NCI-H524 (cell line): ENCODE data around the gene GIPC1.
"Not testable (repeated sequence)": the region's sequence is repeated elsewhere in the genome, so short reads cannot be mapped to it uniquely, and the experiment has no call there.

Experiments used
- DNase-seq, 2 experiments: peaks; one replicate each; lab custom pipeline; 2025; lab: John Stamatoyannopoulos, UW

GIPC1 gene

DNA sequence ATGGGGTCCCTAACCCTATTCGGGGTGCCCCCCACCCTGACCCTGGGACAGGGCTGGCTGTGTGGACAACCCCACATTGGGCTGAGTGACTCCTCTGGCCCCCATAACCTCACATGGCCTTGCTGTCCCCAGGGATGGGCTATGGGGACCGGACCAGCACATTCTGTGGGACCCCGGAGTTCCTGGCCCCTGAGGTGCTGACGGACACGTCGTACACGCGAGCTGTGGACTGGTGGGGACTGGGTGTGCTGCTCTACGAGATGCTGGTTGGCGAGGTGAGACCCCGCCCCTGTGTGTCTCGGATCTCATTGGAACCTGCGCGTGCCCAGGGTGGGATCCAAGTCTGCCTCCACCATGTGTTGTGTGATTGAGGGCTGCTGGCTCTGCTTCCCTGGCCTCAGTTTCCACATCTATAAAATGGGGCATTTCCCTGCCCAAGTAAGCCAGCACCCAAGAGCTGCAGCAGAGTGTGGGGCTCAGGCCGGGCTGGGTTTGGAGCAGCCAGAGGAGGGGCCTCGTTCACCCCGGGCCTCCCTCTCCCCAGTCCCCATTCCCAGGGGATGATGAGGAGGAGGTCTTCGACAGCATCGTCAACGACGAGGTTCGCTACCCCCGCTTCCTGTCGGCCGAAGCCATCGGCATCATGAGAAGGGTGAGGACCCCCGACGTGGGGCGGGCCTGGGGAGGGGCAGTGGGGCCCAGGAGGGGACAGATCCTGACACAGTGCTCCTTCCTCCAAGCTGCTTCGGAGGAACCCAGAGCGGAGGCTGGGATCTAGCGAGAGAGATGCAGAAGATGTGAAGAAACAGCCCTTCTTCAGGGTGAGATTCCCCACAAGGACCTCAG is 25.7 kb downstream of the GIPC1 start:
- no peak for DNase-seq

DNA sequence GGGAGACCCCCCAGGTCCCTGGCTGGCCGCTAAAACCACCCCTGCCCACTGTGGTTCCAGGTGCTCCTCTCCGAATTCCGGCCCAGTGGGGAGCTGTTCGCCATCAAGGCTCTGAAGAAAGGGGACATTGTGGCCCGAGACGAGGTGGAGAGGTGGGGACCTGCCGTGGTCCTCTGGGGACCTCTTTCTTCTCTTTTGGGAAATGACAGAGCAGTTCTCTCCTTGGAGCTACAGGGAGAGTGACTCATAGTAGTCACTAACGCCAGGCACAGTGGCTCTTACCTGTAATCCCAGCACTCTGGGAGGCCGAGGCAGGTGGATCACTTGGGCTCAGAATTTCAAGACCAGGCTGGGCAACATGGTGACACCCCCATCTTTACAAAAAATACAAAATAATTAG is 28.1 kb downstream of the GIPC1 start:
- DNase-seq, result no peak

DNA sequence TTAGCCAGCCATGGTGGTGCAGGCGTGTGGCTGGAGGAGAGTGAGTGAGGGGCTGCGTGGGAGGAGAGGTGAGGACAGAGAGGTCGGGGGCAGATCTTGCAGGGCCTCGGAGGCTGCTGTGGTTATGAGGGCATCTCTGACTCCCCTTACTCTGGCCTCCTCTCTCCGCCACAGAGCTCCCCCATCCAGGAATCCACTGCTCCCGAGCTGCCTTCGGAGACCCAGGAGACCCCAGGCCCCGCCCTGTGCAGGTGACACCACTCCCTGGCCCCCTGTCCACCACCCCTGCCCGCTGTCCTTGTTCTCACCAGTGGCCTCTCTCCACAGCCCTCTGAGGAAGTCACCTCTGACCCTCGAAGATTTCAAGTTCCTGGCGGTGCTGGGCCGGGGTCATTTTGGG is 28.5 kb downstream of the GIPC1 start:
- no peak for DNase-seq

DNA sequence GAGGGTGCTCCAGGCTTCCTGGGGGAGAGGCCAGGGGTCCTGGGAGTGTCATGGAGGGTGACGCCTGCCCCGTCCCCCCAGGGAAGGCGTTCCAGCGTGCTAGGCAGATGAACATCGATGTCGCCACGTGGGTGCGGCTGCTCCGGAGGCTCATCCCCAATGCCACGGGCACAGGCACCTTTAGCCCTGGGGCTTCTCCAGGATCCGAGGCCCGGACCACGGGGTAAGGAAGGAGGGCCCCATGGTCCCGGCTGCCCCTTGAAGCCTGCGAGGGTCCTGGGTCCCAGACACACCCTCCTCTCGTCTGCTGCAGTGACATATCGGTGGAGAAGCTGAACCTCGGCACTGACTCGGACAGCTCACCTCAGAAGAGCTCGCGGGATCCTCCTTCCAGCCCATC is 32.2 kb downstream of the GIPC1 start:
- no peak for DNase-seq

DNA sequence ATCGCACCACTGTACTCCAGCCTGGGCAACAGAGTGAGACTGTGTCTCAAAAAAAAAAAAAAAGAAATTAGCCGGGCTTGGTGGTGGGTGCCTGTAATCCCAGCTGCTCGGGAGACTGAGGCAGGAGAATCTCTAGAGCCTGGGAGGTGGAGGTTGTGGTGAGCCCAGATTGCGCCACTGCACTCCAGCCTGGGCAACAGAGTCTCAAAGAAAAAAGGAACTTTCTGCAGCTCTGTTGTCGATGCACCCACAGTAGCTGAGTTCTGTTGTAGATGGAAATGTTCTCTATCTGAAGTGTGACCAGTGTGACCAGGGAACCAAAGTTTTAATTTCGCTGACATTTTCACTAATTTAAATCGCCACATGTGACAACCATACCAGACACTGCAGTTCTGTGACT is 33.5 kb downstream of the GIPC1 start:
- DNase-seq, result not testable (repeated sequence)

DNA sequence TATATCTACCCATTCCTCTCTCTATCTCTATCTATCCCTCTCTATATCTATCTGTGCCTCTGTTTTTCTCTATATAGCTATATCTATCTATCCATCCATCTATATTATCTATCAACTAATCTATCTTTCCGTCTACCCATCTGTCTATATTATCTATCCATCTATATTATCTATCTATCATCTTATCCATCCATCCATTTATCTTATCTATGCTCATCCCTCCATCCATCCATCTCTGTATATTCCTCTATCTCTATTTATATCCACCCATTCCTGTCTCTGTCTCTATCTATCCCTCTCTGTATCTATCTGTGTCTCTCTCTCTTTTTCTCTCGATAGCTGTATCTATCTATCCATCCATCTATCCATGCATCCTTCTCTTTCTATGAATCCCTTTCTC is 35.0 kb downstream of the GIPC1 start:
- DNase-seq, result no peak

DNA sequence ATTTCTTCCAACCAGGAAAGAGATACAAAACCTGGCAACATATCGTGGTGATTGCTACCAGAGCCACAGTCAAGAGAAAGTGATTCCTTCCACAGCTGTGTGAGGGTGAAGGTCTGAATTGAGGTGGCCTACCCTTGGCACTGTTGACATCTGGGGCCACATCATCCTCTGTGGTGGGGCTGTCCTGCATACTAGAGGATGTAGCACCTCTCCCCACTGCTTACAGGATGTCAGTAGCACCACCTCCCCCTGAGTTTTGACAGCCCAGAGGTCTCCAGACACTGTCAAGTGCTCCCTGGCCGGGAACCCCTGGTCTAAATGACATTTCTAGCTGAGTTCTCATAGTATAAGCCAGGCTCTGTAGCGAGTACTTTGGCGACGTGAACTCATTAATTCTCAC is 36.2 kb downstream of the GIPC1 start:
- no peak for DNase-seq

DNA sequence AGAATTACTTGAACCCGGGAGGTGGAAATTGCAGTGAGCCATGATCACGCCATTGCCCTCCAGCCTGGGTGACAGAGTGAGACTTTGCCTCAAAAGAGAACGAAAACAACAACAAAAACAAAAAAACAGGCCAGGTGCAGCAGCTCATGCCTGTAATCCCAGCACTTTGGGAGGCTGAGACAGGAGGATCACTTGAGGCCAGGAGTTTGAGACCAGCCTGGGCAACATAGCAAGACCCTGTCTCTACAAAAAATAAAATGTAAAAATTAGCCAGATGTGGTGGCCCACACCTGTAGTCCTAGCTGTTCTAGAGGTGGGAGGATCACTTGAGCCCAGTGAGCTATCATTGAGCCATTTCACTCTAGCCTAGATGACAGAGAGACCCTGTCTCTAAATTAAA is 43.6 kb downstream of the GIPC1 start:
- DNase-seq, result not testable (repeated sequence)

DNA sequence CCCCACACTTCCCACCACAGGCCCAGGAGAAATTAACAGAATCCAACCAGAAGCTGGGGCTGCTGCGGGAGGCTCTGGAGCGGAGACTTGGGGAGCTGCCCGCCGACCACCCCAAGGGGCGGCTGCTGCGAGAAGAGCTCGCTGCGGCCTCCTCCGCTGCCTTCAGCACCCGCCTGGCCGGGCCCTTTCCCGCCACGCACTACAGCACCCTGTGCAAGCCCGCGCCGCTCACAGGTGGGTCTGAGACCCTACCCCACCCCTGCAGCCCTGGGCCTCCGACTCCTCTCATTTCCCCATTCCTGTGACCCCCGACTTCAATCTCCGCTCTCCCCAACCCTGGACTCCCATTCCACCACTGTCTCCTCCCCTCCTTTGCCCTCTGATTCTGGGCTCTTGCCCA is 45.1 kb downstream of the GIPC1 start:
- DNase-seq, result no peak

DNA sequence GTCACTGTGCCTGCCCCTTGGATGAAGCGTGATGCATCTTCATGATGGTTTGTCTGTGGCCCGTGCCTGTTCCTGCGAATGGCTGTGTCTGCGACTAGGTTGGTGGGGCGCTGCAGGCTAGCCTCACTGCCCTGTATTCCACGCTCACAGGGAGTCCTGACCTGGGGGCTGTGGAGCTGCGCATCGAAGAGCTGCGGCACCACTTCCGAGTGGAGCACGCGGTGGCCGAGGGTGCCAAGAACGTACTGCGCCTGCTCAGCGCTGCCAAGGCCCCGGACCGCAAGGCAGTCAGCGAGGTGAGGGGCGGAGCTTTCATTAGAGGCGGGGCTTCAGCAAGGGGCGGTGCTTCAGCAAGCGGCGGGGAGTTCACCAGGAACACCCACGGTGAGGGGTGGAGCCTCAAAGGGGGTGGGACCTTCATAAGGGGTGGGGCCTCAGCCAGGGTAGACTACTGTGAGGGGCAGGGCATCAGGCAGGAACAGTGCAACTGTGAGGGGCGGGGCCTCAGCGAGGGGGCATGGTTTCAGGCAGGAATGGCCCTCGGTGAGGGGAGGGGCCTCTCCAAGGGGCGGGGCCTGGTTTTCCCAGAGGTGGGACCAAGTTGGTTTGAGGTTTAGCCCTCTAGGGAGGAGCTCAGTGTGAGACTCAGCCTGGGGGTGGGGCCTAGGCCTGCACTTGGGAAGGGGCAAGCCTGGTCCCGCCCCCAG is 45.6 kb downstream of the GIPC1 start:
- no peak for DNase-seq

DNA sequence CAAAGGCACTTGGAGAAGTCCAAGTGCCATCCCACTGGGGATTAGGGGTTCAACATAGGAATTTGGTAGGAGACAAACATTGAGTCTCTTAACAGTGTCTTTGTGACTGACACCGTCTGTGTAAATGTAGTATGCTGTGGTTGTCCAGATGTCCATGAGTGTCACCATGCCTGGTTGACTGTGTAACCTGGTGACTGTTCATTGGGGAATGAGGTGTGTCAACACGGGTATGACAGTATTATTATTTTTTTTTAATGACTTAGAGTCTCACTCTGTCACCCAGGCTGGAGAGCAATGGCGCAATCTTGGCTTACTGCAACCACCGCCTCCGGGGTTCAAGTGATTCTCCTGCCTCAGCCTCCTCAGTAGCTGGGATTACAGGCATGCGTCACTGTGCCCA is 46.6 kb downstream of the GIPC1 start:
- DNase-seq, result no peak

DNA sequence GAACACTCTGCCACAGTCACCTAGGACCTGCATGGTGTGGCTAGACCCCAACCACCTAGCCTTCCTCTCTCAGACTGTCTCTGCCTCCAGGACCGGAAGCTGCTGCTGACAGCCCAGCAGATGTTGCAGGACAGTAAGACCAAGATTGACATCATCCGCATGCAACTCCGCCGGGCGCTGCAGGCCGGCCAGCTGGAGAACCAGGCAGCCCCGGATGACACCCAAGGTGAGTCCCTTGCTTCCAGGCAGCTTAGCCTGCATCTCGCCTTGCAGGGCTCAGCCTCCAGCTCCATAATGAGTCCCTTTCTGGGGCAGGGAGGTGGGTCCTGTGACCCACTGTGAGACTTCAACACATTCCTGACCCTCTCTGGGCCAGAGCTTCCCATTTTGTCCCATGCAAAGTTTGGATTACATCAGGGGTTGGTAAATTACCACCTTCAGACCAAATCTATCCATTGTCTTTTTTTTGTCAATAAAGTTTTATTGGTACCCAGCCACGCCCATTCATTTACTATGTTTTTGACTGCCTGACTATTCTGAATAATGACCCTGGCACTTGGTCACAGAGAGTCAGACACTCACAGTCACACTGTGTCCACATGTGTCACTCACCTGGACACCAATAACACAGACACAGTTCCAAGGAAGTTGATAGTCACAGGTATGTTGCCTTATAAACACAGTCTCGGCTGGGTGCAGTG is 49.4 kb downstream of the GIPC1 start:
- no peak for DNase-seq

DNA sequence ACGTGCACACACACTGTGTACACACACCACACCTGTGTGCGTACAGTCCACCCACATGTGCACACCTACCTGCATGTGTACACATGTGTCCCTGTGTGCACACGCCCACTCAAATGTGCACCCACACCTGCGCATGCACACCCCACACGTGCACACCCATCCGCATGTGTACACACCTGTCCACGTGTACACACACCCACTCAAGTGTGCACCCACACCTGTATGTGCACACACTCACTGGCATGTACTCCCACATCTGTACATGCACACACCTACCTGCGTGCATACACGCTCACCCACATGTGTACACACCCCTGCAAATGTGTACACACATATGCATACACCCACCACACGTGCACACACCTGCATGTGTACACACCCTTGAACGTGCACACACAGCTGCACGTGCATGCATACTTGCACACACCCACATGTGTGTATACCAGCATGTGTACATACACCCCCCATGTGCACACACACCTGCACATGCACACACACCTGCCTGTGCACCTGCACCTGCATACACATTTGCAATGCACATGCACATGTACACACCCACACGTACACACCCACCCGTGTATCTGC is 52.2 kb downstream of the GIPC1 start:
- no peak for DNase-seq

DNA sequence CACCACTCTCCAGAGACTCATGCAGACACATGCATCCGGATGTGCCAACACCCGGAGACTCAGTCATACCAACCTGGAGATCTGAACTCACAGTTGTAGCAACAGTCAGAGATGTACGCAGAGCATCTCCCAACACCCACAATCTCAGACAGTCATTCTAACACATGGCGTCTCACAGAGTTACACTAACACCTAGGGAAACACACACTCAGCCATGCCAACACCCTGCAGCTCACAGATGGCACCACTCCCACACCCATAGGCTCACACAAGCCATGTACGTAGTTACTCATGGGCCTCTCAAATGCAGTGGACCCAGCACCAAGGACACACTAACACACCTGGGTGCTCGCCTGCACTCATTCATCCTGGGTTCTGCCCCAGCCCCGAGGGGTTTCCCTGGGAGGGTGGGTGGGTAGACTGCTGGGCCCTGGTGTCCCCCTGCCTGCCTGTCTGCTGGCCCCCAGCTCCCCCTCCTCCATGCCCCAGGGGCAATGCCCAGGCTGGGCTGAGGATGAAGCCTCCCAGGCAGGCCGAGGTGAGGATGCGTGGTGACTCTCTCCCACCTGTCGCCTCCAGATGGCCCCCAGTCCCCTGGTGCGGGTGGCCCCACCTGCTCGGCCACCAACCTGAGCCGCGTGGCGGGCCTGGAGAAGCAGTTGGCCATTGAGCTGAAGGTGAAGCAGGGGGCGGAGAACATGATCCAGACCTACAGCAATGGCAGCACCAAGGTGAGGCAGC is 52.9 kb downstream of the GIPC1 start:
- DNase-seq, result no peak

DNA sequence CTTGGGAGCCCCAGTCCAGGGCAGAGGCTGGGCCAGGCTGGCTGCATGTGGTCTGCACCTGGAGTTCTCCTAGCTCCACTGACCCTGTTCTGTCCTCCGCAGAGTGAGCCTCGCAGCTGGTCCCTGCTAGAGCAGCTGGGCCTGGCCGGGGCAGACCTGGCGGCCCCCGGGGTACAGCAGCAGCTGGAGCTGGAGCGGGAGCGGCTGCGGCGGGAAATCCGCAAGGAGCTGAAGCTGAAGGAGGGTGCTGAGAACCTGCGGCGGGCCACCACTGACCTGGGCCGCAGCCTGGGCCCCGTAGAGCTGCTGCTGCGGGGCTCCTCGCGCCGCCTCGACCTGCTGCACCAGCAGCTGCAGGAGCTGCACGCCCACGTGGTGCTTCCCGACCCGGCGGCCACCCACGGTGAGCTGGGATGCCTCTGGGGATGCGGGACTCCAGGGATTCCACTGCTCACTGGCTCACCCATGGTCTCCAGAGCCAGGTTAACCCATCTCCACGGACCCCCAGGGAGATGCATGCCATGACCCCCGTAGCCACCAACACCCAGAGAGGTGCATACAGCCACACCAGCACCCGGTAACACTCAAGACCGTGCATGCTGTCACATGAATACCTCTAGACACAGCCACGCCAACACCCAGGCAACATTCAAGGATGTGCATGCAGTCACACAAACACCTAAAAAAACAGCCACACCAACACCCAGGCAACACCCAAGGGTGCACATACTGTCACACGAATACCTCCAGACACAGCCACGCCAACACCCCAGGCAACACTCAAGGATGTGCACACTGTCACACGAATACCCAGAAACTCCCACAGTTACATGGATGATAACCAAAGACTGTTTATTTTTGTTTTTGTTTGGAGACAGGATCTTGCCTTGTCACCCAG is 54.6 kb downstream of the GIPC1 start:
- DNase-seq, result no peak

DNA sequence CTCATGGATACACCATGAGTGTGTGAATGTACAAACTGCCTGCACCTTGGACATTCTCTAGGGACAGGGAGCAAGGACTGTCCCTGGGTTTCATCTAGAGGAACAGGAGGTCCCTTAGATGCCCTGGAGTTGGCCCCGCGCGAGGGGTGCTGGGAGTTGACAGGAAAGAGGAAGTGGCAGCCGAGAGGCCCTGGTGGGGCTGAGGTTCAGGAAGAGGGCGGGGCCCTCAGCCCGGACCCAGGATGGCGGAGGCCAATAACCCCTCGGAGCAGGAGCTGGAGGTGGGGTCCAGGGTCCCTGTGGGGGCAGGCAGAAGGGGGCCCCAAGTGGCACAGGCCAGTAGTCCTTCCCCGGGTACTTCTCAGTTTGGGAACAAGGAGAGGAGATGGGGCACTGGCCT is 55.9 kb downstream of the GIPC1 start:
- DNase-seq, result no peak

DNA sequence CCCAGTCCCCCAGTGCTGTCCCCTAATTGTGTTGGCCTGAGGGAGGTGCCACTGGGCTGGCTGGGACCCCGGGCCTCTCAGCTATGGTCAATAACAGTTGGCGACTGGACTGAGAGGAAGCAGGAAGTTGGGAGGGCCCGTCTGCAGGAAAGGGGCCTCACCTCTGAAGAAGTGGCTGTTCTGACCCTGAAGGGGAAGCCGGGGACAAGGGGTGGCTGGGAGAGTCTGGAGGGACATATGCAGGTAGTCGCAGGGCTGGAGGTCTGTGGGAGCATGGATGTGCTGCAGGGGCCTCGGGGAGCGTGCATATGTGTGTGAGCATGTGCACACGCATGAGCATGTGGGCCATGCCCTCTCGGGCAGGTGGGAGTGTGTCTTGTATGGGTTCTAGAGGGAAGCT is 56.9 kb downstream of the GIPC1 start:
- no peak for DNase-seq

DNA sequence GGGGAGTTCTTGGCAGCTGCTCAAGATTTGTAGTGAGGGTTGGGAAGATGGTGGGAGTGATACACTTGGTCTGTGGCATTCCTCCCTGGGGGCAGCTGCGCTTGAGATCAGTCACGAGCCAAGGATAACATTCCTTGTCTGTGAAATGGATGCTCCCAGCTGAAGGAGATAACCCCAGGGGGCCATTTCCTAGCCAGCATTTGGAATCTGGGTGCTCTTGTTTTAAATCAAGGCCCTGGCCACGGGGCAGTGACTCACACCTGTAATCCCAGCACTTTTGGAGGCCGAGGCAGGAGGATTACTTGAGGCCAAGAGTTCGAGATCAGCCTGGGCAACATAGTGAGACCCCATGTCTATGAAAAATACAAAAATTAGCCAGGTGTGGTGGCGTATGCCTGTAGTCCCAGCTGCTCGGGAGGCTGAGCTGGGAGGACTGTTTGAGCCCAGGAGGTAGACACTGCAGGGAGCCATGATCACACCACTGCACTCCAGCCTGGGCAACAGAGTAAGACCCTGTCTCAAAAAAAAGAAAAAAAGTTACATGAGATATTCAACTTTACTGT is 58.3 kb downstream of the GIPC1 start:
- DNase-seq, result no peak

DNA sequence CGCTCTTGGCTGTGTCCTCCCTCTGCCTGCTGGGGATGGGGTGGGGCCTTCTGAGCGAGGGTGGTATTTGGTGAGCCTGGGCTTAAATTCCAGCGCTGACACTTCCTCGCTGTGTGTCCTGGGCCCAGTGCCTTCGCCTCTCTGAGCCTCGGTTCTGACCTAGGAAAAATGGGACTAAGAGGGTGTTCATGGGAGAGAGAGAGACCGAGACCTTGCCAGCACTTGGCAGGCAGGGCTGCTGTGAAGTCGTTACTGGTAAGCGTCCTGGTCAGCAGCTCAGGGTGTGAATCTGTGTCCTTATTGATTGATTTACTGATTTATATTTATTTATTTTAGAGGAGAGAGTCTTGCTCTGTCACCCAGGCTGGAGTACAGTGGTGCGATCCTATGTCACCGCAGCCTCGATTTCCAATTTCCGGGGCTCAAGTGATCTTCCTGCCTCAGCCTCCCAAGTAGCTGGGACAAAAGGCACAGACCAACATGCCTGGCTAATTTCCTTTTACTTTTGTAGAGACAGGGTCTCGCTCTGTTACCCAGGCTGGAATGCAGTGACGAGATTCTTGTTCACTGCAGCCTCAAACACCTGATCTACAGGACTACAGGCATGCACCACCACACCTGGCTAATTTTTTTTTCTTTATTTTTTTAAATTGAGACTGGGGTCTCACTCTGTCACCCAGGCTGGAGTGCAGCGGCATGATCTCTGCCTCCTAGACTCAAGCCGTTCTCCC is 60.4 kb downstream of the GIPC1 start:
- DNase-seq, result no peak
